NT2/D1 (cell line): ENCODE measurements around the gene ANKMY2.

ENCODE experiments used
- SUZ12 ChIP-seq: IDR thresholded peaks from 2 replicates; pipeline ENCODE4 v1.6.1; 2011; ENCODE audit not compliant: insufficient read length, insufficient read depth; ENCODE audit errors: extremely low read depth
- YY1 ChIP-seq: IDR thresholded peaks from 2 replicates; pipeline ENCODE4 v1.6.1; 2011; ENCODE audit not compliant: insufficient read length, insufficient read depth

DNA sequence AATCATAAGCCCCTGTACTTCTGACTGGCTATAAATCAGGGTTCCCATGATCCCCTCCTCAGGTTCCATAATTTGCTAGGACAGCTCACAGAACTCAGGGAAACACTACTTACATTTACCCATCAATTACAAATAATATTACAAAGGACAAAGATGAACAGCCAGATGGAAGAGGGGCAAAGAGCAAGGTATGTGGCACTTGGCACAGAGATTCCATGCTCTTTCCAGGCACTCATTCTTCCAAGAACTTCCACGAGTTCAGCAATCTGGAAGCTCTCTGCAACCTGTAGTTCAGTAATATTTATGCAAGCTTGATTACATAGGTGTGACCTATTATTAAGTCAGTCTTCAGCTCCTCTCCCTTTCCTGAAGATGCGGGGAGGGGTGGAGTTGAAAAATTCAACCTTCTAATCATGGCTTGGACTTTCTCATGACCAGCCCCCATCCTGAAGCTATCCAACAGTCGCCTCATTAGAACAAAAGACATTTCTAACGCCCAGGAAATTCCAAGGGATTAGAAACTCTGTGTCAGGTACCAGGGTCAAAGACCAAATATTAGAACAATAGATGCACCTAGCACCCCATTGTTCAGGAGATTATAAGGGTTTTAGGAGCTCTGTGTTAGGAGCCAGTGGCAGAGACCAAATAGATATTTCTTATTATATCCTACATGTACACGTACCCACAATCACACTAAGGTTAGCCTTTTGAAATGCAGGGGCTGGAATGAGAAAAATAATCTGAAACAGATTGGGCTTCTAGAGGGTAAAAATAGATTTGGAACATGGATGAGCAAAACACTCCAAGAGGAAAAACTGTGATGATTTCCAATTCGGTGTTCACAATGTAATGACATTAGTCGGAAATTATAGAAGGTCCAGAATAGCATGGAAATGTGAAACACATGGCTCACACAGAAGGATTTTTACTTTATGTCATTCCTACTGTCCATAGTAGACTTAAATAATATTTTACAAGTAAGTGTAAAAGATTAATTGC lies 7.0 kb downstream of the ANKMY2 start:
- TF ChIP-seq YY1 (no peak), SUZ12 (no peak)
